ENCODE data around the gene TERT. TPM values are rescaled to one million over a fixed set of nuclear protein-coding genes. Genes with fewer than 3 reads are reported as not detected.

Gene TERT
- total and polyA plus RNA-seq, 2 of the 8 experiments (the other 6 are each of a cell fraction or from before 2014, with no cell fraction given), result 13.1 to 23.1 TPM

DNA sequence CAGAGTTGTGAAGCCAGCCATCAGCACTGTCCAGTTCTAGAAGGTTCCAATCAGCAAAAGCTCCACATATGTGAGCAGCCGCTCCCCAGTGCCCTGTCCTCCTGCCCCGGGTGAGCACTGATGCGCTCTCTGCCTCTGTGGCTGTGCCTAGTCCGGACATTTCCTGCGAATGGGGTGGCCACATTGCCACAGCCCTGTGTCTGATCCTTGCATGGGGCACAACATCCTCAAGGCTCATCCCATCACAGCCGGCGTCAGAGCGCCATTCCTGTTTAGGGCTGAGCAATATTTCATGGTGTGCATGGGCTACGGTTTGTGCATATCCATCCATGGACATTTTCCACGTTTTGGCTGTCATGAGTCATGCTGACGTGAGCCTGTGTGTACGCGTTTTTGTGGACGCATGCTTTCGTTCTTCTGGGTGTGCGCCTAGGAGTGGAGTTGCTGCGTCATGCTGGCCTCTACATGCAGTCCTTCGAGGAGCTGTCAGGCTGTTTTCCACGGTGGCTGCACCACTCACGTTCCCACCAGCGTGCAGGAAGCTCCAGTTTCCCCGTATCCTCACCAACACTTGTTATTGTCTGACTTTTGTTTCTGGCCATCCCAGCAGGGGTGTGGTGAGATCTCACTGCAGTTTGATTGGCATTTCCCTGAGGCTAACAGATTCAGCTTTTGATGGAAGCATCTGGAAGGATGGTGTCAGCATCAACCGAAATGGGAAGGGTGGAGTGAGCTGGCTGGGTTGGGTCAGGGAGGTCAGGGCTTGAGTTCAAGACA lies 79.4 kb downstream of the TERT start (continued):
- TF ChIP-seq, protein P1, sequence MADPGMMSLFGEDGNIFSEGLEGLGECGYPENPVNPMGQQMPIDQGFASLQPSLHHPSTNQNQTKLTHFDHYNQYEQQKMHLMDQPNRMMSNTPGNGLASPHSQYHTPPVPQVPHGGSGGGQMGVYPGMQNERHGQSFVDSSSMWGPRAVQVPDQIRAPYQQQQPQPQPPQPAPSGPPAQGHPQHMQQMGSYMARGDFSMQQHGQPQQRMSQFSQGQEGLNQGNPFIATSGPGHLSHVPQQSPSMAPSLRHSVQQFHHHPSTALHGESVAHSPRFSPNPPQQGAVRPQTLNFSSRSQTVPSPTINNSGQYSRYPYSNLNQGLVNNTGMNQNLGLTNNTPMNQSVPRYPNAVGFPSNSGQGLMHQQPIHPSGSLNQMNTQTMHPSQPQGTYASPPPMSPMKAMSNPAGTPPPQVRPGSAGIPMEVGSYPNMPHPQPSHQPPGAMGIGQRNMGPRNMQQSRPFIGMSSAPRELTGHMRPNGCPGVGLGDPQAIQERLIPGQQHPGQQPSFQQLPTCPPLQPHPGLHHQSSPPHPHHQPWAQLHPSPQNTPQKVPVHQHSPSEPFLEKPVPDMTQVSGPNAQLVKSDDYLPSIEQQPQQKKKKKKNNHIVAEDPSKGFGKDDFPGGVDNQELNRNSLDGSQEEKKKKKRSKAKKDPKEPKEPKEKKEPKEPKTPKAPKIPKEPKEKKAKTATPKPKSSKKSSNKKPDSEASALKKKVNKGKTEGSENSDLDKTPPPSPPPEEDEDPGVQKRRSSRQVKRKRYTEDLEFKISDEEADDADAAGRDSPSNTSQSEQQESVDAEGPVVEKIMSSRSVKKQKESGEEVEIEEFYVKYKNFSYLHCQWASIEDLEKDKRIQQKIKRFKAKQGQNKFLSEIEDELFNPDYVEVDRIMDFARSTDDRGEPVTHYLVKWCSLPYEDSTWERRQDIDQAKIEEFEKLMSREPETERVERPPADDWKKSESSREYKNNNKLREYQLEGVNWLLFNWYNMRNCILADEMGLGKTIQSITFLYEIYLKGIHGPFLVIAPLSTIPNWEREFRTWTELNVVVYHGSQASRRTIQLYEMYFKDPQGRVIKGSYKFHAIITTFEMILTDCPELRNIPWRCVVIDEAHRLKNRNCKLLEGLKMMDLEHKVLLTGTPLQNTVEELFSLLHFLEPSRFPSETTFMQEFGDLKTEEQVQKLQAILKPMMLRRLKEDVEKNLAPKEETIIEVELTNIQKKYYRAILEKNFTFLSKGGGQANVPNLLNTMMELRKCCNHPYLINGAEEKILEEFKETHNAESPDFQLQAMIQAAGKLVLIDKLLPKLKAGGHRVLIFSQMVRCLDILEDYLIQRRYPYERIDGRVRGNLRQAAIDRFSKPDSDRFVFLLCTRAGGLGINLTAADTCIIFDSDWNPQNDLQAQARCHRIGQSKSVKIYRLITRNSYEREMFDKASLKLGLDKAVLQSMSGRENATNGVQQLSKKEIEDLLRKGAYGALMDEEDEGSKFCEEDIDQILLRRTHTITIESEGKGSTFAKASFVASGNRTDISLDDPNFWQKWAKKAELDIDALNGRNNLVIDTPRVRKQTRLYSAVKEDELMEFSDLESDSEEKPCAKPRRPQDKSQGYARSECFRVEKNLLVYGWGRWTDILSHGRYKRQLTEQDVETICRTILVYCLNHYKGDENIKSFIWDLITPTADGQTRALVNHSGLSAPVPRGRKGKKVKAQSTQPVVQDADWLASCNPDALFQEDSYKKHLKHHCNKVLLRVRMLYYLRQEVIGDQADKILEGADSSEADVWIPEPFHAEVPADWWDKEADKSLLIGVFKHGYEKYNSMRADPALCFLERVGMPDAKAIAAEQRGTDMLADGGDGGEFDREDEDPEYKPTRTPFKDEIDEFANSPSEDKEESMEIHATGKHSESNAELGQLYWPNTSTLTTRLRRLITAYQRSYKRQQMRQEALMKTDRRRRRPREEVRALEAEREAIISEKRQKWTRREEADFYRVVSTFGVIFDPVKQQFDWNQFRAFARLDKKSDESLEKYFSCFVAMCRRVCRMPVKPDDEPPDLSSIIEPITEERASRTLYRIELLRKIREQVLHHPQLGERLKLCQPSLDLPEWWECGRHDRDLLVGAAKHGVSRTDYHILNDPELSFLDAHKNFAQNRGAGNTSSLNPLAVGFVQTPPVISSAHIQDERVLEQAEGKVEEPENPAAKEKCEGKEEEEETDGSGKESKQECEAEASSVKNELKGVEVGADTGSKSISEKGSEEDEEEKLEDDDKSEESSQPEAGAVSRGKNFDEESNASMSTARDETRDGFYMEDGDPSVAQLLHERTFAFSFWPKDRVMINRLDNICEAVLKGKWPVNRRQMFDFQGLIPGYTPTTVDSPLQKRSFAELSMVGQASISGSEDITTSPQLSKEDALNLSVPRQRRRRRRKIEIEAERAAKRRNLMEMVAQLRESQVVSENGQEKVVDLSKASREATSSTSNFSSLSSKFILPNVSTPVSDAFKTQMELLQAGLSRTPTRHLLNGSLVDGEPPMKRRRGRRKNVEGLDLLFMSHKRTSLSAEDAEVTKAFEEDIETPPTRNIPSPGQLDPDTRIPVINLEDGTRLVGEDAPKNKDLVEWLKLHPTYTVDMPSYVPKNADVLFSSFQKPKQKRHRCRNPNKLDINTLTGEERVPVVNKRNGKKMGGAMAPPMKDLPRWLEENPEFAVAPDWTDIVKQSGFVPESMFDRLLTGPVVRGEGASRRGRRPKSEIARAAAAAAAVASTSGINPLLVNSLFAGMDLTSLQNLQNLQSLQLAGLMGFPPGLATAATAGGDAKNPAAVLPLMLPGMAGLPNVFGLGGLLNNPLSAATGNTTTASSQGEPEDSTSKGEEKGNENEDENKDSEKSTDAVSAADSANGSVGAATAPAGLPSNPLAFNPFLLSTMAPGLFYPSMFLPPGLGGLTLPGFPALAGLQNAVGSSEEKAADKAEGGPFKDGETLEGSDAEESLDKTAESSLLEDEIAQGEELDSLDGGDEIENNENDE (IDR thresholded peaks at IDR 0.05; ENCODE audit: insufficient replicate concordance, low read length), result no peak
- TF ChIP-seq SIRT6 (IDR thresholded peaks at IDR 0.05; ENCODE audit: low read length) (no peak), CBX5 (IDR thresholded peaks at IDR 0.05; ENCODE audit: low read depth, low read length) (no peak), RFX5 (IDR thresholded peaks at IDR 0.05; ENCODE audit: borderline replicate concordance, low read depth, low read length) (no peak), FOSL1 (IDR thresholded peaks at IDR 0.05; ENCODE audit: insufficient read depth, low read depth, low read length) (no peak), SIX5 (IDR thresholded peaks at IDR 0.05; ENCODE audit: low read depth, low read length) (no peak), POLR2AphosphoS5 (IDR thresholded peaks at IDR 0.05; ENCODE audit: low read depth, low read length) (no peak)
- TF ChIP-seq, protein P2, sequence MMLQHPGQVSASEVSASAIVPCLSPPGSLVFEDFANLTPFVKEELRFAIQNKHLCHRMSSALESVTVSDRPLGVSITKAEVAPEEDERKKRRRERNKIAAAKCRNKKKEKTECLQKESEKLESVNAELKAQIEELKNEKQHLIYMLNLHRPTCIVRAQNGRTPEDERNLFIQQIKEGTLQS (IDR thresholded peaks at IDR 0.05; ENCODE audit: insufficient read depth, low read depth, low read length), result no peak
- TF ChIP-seq, protein P3, sequence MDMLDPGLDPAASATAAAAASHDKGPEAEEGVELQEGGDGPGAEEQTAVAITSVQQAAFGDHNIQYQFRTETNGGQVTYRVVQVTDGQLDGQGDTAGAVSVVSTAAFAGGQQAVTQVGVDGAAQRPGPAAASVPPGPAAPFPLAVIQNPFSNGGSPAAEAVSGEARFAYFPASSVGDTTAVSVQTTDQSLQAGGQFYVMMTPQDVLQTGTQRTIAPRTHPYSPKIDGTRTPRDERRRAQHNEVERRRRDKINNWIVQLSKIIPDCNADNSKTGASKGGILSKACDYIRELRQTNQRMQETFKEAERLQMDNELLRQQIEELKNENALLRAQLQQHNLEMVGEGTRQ (IDR thresholded peaks at IDR 0.05; ENCODE audit: low read length), result no peak
